Activated T-cell treated with anti-CD3 and anti-CD28 coated beads, Interleukin-2, amount 50 U/mL, for 4 hours (primary cell): ENCODE results near the gene PCBP3. TPM values are rescaled to one million over a fixed set of nuclear protein-coding genes. Genes with fewer than 3 reads are reported as not detected.
"Not testable (repeated sequence)": the region's sequence is repeated elsewhere in the genome, so short reads cannot be mapped to it uniquely, and the experiment has no call there.

Experiments used
- ATAC-seq, 2 donors: fragments of 200-7000 bp; cut with Tn5 transposase; one replicate each; pipeline ENCODE4 v1.10.0; 2021
- DNase-seq: peaks from one replicate; pipeline ENCODE4 v3.0.0-alpha.2; 2020
- H3K27me3 Mint-ChIP-seq: one replicate; pipeline ENCODE4 v1.8.0; 2021; ENCODE audit warnings: low read depth, mixed read lengths
- H3K36me3 Mint-ChIP-seq: one replicate; pipeline ENCODE4 v1.8.0; 2022; ENCODE audit warnings: mixed read lengths; ENCODE audit not compliant: insufficient read depth
- H3K4me1 Mint-ChIP-seq: one replicate; pipeline ENCODE4 v1.8.0; 2021; ENCODE audit warnings: low read depth, mixed read lengths
- H3K4me3 Mint-ChIP-seq: one replicate; pipeline ENCODE4 v1.8.0; 2021; ENCODE audit warnings: mild to moderate bottlenecking, moderate library complexity, mixed read lengths
- H3K9me3 Mint-ChIP-seq: one replicate; pipeline ENCODE4 v1.8.0; 2021; ENCODE audit warnings: mixed read lengths
- total RNA-seq, 3 donors: library from RNA; stranded (reverse); gene quantifications; one replicate each; pipeline ENCODE4 v1.2.1, GENCODE V29; 2021

The PCBP3 gene
- total RNA-seq, 3 donors from 2014 or later: 2.7 to 5.7 (median 4.8) TPM

GRCh38 chr21:45945066-45945867 is 301.7 kb downstream of the PCBP3 start:
- DNase-seq (no peak), ATAC-seq (no peak)
- Mint-ChIP-seq H3K36me3 (no peaks in the 10 kb centered on the region), H3K27me3 (peaks cover 4% of the 10 kb centered on the region), H3K4me1 (no peaks in the 10 kb centered on the region), H3K4me3 (no peak overlapping the region), H3K9me3 (no peaks in the 10 kb centered on the region)

- no peaks in the 10 kb centered on the region for H3K9me3 Mint-ChIP-seq
- H3K4me3 Mint-ChIP-seq: no peak overlapping the region
- H3K36me3 Mint-ChIP-seq: no peaks in the 10 kb centered on the region
- peaks cover 4% of the 10 kb centered on the region for H3K27me3 Mint-ChIP-seq
- DNase-seq (no peak), ATAC-seq (no peak)
- H3K4me1 Mint-ChIP-seq: no peaks in the 10 kb centered on the region
These were observed 302.3 kb downstream of the PCBP3 start for GRCh38 chr21:45945868-45946210.

- Mint-ChIP-seq H3K36me3 (no peaks in the 10 kb centered on the region), H3K9me3 (no peaks in the 10 kb centered on the region), H3K27me3 (peaks cover 6% of the 10 kb centered on the region), H3K4me1 (no peaks in the 10 kb centered on the region), H3K4me3 (no peak overlapping the region)
- no peak for DNase-seq
- ATAC-seq: no peak
These were observed 303.8 kb downstream of the PCBP3 start for GRCh38 chr21:45947296-45947695.

- H3K27me3 Mint-ChIP-seq: peaks cover 11% of the 10 kb centered on the region
- H3K4me1 Mint-ChIP-seq: no peaks in the 10 kb centered on the region
- ATAC-seq: no peak
- no peak for DNase-seq
- H3K4me3 Mint-ChIP-seq: no peak overlapping the region
- H3K36me3 Mint-ChIP-seq: no peaks in the 10 kb centered on the region
- H3K9me3 Mint-ChIP-seq: no peaks in the 10 kb centered on the region
These were observed 304.3 kb downstream of the PCBP3 start for GRCh38 chr21:45947716-45948255.

GRCh38 chr21:45948576-45949141 is 305.1 kb downstream of the PCBP3 start:
- Mint-ChIP-seq H3K27me3 (peaks cover 15% of the 10 kb centered on the region), H3K4me1 (no peaks in the 10 kb centered on the region), H3K36me3 (no peaks in the 10 kb centered on the region), H3K4me3 (no peak overlapping the region), H3K9me3 (no peaks in the 10 kb centered on the region)
- no peak for DNase-seq
- ATAC-seq: no peak

GRCh38 chr21:45949928-45950739 is 306.6 kb downstream of the PCBP3 start:
- Mint-ChIP-seq H3K4me3 (no peak overlapping the region), H3K4me1 (no peaks in the 10 kb centered on the region), H3K27me3 (peaks cover 15% of the 10 kb centered on the region), H3K9me3 (no peaks in the 10 kb centered on the region), H3K36me3 (no peaks in the 10 kb centered on the region)
- ATAC-seq: no peak
- no peak for DNase-seq

GRCh38 chr21:45950740-45951515 is 307.4 kb downstream of the PCBP3 start:
- Mint-ChIP-seq H3K4me3 (no peak overlapping the region), H3K4me1 (no peaks in the 10 kb centered on the region), H3K36me3 (no peaks in the 10 kb centered on the region), H3K9me3 (no peaks in the 10 kb centered on the region), H3K27me3 (peaks cover 15% of the 10 kb centered on the region)
- DNase-seq (no peak), ATAC-seq (no peak)

- Mint-ChIP-seq H3K27me3 (peaks cover 17% of the 10 kb centered on the region), H3K4me3 (no peak overlapping the region), H3K9me3 (no peaks in the 10 kb centered on the region), H3K36me3 (no peaks in the 10 kb centered on the region), H3K4me1 (no peaks in the 10 kb centered on the region)
- DNase-seq (no peak), ATAC-seq (no peak)
These were observed 308.2 kb downstream of the PCBP3 start for GRCh38 chr21:45951676-45952075.

GRCh38 chr21:45952527-45952926 is 309.0 kb downstream of the PCBP3 start:
- not testable (repeated sequence) for H3K36me3 Mint-ChIP-seq, H3K9me3 Mint-ChIP-seq, H3K4me1 Mint-ChIP-seq, DNase-seq, H3K4me3 Mint-ChIP-seq, ATAC-seq
- peaks cover 22% of the 10 kb centered on the region for H3K27me3 Mint-ChIP-seq

- ATAC-seq (no peak), DNase-seq (no peak)
- H3K27me3 Mint-ChIP-seq: peaks cover 24% of the 10 kb centered on the region
- H3K36me3 Mint-ChIP-seq: no peaks in the 10 kb centered on the region
- no peaks in the 10 kb centered on the region for H3K4me1 Mint-ChIP-seq
- no peaks in the 10 kb centered on the region for H3K9me3 Mint-ChIP-seq
- H3K4me3 Mint-ChIP-seq: no peak overlapping the region
These were observed 309.4 kb downstream of the PCBP3 start for GRCh38 chr21:45952974-45953373.

GRCh38 chr21:45954261-45954660 is 310.7 kb downstream of the PCBP3 start:
- H3K9me3 Mint-ChIP-seq: no peaks in the 10 kb centered on the region
- no peak for DNase-seq
- H3K4me3 Mint-ChIP-seq: no peak overlapping the region
- ATAC-seq: no peak
- H3K36me3 Mint-ChIP-seq: no peaks in the 10 kb centered on the region
- peaks cover 2% of the 10 kb centered on the region for H3K4me1 Mint-ChIP-seq
- H3K27me3 Mint-ChIP-seq: peaks cover 27% of the 10 kb centered on the region

- Mint-ChIP-seq H3K9me3 (no peaks in the 10 kb centered on the region), H3K36me3 (no peaks in the 10 kb centered on the region), H3K4me3 (no peak overlapping the region), H3K27me3 (peaks cover 27% of the 10 kb centered on the region), H3K4me1 (peaks cover 2% of the 10 kb centered on the region)
- ATAC-seq (no peak), DNase-seq (no peak)
These were observed 311.4 kb downstream of the PCBP3 start for GRCh38 chr21:45954921-45955320.

- H3K9me3 Mint-ChIP-seq: peaks cover 9% of the 10 kb centered on the region
- H3K27me3 Mint-ChIP-seq: peaks cover 33% of the 10 kb centered on the region
- no peaks in the 10 kb centered on the region for H3K36me3 Mint-ChIP-seq
- DNase-seq (no peak), ATAC-seq (no peak)
- no peak overlapping the region for H3K4me3 Mint-ChIP-seq
- H3K4me1 Mint-ChIP-seq: peaks cover 2% of the 10 kb centered on the region
These were observed 314.0 kb downstream of the PCBP3 start for GRCh38 chr21:45957551-45957950.
